ENCODE measurements around the gene DTNA. TPM values are rescaled to one million over a fixed set of nuclear protein-coding genes. Genes with fewer than 3 reads are reported as not detected.

Gene DTNA
- total RNA-seq = 6.7 and 16.1 TPM in 2 replicates

GRCh38 chr18:34709750-34710441 lies at the start of gene DTNA:
Gene DTNA (plus strand): TSS chr18:34710298. CDS start chr18:34755977, 45,679 bp downstream.

Data from pericardium fibroblast (primary cell).